GM21529 (cell line): ENCODE measurements around the gene TRAK2.

Source experiments
- ATAC-seq: cut with Tn5 transposase; IDR thresholded peaks from one replicate; pipeline ENCODE4 v1.9.1; 2021; ENCODE audit not compliant: unreplicated experiment

The TRAK2 gene

GRCh38 chr2:201363857-201364560 lies 87.2 kb downstream of the TRAK2 start:
- ATAC-seq, result peak; percentile 87

- ATAC-seq, result no peak
These were observed 88.9 kb downstream of the TRAK2 start for GRCh38 chr2:201362396-201362795.

GRCh38 chr2:201361078-201361733 lies 90.1 kb downstream of the TRAK2 start:
- ATAC-seq, result no peak

GRCh38 chr2:201360256-201360655 lies 91.0 kb downstream of the TRAK2 start:
- ATAC-seq, result no peak

GRCh38 chr2:201358684-201359083 lies 92.6 kb downstream of the TRAK2 start:
- ATAC-seq, result no peak

- ATAC-seq, result no peak
These were observed 94.0 kb downstream of the TRAK2 start, which contains the start of gene FLACC1 for GRCh38 chr2:201357221-201357620. Gene FLACC1 (minus strand): TSS chr2:201357345. CDS start chr2:201351404, 5,941 bp downstream.

GRCh38 chr2:201353116-201353515 lies 98.1 kb downstream of the TRAK2 start:
- no peak for ATAC-seq

GRCh38 chr2:201350879-201351278 lies 100.4 kb downstream of the TRAK2 start:
- no peak for ATAC-seq

- ATAC-seq, result no peak
These were observed 101.7 kb downstream of the TRAK2 start for GRCh38 chr2:201349601-201350000.

GRCh38 chr2:201348758-201349157 lies 102.5 kb downstream of the TRAK2 start:
- no peak for ATAC-seq

GRCh38 chr2:201347138-201347537 lies 104.1 kb downstream of the TRAK2 start:
- ATAC-seq, result no peak

- no peak for ATAC-seq
These were observed 105.5 kb downstream of the TRAK2 start for GRCh38 chr2:201345625-201346213.

- peak; percentile 81 for ATAC-seq
These were observed 106.4 kb downstream of the TRAK2 start for GRCh38 chr2:201344663-201345366.

- ATAC-seq, result no peak
These were observed 107.7 kb downstream of the TRAK2 start for GRCh38 chr2:201343559-201343958.

GRCh38 chr2:201342923-201343322 lies 108.3 kb downstream of the TRAK2 start:
- ATAC-seq, result no peak

GRCh38 chr2:201329409-201329808 lies 121.8 kb downstream of the TRAK2 start:
- ATAC-seq, result no peak

GRCh38 chr2:201327678-201328077 lies 123.6 kb downstream of the TRAK2 start:
- no peak for ATAC-seq
